HG03103 (cell line): Measurements from ENCODE around the gene TRIP12.
"Not testable (repeated sequence)": the region's sequence is repeated elsewhere in the genome, so short reads cannot be mapped to it uniquely, and the experiment has no call there.

Source experiments
- ATAC-seq: cut with Tn5 transposase; IDR thresholded peaks from one replicate; pipeline ENCODE4 v1.9.1; 2021; ENCODE audit warnings: low read depth; ENCODE audit not compliant: unreplicated experiment

Gene TRIP12

DNA sequence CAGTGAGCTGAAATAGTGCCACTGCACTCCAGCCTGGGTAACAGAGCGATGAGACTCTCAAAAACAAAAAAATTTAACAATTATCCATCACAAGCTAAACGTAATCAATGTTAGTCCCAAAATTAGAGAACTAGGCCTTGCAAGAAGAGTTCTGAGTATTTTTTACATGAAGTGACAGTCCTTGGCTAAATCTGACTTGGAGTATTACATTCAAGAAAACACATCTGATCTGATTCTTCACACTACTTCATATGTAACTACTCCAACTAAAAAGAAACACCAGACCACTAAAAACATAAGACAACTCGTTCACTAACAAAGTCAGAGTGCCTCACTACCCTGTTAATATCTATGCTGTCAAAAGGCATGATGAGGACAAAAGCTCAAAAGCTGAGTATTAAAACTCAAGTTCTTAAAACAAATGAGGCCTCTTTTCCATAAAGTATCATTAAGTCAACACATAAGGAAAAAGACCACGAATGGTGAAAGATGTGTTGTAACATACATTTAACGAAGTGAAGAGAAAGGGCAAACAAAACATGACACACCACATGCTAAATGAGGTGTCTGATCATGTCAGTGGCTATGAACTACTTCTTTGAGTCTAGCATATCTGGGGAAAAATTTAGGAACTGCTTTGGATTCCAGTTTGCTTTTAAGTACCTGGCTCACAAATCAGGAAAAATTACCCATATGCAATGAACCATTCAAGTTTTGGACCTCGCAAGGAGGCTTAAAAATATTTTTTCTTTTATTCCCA lies 42.4 kb downstream of the TRIP12 start:
- no peak for ATAC-seq

DNA sequence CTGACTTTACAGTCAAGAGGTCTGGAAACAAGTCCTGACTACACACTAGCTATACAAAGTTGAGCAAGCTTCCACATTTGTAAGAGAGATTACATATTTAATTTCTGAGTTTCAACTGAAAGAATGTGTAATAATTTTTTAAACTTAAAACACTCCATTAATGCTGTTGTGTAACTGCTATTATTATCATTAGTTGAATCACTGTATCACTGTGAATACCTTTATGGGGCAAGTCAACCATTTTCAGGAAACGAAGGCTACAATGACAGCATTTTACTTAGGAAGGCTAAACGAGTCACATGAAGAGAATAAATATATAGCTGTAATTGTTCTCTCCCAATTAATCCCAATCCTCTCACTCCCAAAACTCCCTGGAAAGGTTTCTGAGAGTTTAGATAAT lies 46.3 kb downstream of the TRIP12 start:
- no peak for ATAC-seq

DNA sequence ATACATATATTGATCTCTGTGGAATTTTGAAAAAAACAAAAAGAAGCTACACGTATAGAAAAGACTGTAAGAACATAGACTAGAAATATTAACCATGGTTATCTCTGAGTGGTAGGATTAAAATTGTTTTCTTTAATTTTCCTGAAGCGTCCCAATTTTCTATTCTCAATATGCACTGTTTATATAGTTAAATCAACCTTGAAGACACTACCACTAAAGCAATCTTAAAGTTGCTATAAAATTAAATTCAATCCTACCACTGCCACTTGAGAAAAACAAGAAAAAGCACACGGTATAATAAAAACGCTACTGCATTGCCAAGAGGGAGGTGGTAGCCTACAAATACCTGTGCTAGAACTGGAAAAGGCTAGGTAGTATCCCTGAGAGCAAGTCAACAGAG lies 47.2 kb downstream of the TRIP12 start:
- no peak for ATAC-seq

- no peak for ATAC-seq
Measured at GRCh38 chr2:229873123-229873581, 48.7 kb downstream of the TRIP12 start.

- no peak for ATAC-seq
Measured at GRCh38 chr2:229870903-229871656, 50.7 kb downstream of the TRIP12 start.

GRCh38 chr2:229869226-229869625 lies 52.6 kb downstream of the TRIP12 start:
- ATAC-seq: no peak

- ATAC-seq: no peak
Measured at GRCh38 chr2:229868794-229869193, 53.0 kb downstream of the TRIP12 start.

DNA sequence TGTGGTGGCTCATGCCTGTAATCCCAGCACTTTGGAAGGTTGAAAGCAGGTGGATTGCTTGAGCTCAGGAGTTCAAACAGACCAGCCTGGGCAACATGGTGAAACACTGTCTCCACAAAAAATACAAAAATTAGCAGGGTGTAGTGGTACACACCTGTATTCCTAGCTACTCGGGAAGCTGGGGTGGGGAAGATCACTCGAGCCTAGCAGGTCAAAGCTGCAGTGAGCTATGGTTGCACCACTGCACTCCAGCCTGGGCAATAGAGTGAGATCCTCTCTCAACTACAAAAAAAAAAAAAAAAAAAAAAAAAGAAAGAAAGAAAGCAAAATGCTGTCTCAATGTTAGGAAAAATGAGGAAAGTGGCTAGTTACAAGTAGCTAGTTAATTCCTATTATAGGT lies 56.8 kb downstream of the TRIP12 start:
- ATAC-seq: no peak

GRCh38 chr2:229861431-229861830 lies 60.4 kb downstream of the TRIP12 start:
- ATAC-seq: no peak

- no peak for ATAC-seq
Measured at GRCh38 chr2:229860334-229860733, 61.5 kb downstream of the TRIP12 start.

DNA sequence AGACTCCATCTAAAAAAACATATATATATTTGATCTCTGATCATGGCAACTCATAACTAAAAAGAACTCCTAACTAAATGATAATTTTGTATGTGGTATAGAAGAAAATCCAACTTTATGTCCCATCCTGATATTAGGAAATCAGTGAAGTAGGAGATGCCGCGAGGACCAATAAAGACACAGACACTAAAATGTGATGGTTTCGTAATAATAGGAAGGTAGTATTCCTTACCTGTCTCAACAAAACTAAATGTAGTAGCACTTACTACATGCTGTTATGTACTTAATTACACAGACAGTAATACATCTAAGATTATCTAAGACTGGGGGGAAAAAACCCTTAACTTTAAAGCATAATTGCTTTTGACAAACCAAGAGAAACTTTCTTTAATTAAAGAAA lies 63.5 kb downstream of the TRIP12 start:
- ATAC-seq: no peak

DNA sequence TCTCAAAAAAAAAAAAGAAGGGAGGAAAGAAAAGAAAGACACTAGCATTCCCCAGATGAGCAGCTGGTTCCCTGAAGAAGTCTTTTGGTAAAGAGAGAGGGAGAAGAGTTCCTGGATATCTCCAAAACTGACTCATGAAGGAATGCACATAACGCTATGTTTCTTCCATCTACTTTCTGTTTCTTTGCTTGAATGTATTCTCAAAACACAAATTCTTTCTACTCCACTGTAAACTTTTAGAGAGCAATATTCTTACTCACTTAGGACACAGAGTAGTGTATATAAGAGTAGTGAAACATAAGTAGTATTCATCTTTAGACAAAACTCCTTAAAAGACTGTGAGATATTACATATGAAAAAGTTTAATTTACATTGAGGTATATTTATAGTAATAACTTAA lies 64.2 kb downstream of the TRIP12 start:
- no peak for ATAC-seq

DNA sequence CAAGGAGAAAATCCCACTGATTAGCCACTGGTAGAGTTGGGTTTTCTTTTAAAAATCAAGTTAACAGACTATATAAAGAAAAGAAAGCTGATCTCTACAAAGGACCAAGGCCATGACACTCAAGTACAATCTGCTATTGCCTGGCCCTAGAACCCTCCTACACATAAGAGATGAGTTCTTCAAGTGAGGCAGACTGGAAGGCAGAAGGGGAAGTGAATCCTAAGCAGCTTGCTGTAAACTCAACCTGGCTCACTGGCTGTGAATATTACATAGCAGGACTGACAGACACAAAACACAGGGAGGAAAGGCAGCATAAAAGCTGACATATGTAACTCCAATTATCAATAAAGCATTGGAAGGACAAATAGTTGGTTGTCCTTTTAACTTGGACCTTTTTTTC lies 65.4 kb downstream of the TRIP12 start:
- ATAC-seq: peak; percentile 92

DNA sequence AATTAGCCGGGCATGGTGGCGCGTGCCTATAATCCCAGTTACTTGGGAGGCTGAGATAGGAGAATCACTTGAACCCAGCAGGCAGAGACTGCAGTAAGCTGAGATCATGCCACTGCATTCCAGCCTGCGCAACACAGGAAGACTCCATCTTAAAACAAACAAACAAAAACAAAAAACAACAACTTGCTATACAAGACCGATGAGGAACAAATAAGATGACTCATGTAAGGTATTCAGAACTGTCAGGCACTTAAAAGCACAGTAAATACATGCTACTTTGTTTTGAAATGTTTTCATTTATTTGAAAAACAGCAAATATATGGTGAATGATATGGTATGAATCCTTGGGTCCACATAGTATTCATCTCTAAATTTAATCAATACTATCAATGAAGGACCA lies 66.7 kb downstream of the TRIP12 start:
- no peak for ATAC-seq

DNA sequence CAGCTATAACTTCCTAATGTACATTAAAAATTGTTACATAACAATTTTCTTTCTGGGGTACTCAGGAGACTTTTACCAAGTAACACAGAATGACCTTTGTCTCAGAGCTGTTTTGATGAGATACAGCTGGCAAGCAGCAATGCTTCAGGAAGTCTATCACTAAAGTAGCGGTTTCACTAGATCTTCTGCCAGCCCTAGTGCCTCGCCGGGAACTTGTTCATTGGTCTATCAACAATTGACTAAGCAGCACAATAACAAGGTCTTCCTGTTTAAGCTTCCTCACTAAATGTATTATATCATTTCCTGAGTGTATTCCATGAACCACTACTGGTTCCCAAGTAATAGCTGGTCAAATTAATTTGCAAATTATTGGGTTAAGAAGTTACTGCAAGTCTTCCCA lies 69.2 kb downstream of the TRIP12 start:
- ATAC-seq: peak; percentile 55

DNA sequence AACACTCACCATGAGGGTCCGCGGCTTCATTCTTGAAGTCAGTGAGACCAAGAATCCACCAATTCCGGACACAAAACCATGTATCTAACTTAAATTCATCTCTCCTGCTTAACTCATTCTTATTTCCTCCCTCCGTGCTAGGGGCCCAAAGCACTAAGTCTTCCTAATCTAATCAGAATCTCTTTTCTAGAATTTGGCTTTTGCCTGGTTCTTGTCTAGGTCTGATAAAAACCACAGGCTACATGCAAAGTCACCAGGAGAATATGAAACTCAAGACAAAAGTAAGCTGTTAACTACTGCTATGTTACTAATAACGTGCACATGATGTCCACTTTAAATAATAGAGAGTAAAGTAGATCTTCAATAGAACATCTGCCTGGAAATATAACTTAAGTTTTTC lies 69.9 kb downstream of the TRIP12 start:
- ATAC-seq: no peak

DNA sequence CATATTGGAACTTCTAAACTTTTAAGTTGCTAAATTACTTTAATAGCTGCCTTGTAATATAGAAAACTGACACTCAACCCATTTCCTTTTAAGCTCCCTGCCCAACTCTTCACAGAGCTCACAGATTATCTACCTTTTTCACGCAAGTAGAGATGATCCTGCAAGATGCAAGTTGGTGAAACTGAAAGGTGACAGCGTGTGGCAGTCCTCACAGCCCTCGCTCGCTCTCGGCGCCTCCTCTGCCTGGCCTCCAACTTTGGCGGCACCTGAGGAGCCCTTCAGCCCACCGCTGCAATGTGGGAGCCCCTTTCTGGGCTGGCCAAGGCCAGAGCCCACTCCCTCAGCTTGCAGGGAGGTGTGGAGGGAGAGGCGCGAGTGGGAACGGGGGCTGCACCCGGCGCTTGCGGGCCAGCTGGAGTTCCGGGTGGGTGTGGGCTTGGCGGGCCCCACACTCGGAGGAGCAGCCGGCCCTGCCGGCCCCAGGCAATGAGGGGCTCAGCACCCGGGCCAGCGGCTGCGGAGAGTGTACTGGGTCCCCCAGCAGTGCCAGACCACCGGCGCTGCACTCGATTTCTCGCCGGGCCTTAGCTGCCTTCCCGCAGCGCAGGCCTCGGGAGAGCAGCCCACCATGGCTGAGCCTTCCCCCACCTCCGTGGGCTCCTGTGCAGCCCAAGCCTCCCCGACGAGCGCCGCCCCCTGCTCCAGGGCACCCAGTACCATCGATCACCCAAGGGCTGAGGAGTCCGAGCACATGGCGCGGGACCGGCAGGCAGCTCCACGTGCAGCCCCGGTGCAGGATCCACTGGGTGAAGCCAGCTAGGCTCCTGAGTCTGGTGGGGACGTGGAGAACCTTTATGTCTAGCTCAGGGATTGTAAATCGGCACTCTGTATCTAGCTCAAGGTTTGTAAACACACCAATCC lies 71.2 kb downstream of the TRIP12 start:
- ATAC-seq: not testable (repeated sequence)

- ATAC-seq: no peak
Measured at GRCh38 chr2:229849073-229849472, 72.7 kb downstream of the TRIP12 start.

- ATAC-seq: no peak
Measured at GRCh38 chr2:229843613-229844012, 78.2 kb downstream of the TRIP12 start.

DNA sequence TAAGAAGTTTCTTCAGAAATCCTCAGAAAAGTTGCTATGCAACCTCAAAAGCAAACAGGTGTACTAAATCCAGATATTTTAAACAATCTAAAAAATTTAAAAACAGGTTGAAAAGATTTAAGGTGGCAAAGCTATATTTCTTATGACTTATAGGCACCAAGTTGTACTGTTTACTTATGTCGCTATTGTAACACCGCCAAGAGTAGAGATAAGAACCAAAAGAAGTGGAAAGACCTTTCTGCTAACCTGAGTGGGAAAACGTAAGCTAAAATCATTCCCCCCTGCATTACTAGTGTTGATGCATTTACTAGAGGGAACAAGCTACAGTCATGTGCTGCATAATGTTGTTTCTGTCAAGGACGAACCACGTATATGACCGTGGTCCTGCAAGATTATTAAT lies 83.1 kb downstream of the TRIP12 start:
- ATAC-seq: no peak

- ATAC-seq: no peak
Measured at GRCh38 chr2:229836847-229837246, 85.0 kb downstream of the TRIP12 start.
